OCI-LY7 (cell line): ENCODE measurements around the gene ATP8B1.

Source experiments
- CTCF ChIP-seq: fragments of 200-600 bp; sonication (generic); conservative IDR thresholded peaks from 2 replicates; pipeline ENCODE4 v1.5.1; 2014; ENCODE audit warnings: mild to moderate bottlenecking, antibody characterized with exemption, low read length, moderate library complexity, mixed read lengths
- EZH2phosphoT487 ChIP-seq: fragments of 200-600 bp; sonication (generic); IDR thresholded peaks from 2 replicates; pipeline ENCODE4 v1.6.1; 2018; ENCODE audit warnings: low read depth, borderline replicate concordance, mild to moderate bottlenecking, mixed run types, antibody characterized with exemption, low read length, moderate library complexity, mixed read lengths

- TF ChIP-seq CTCF (no peak), EZH2phosphoT487 (no peak)
Measured at GRCh38 chr18:57826252-57826651, 23.1 kb upstream of the ATP8B1 start.
